IMR-90 (cell line): Measurements from ENCODE around the gene DHCR7. TPM values are rescaled to one million over a fixed set of nuclear protein-coding genes. Genes with fewer than 3 reads are reported as not detected.

Source experiments
- ATAC-seq: fragments of 200-7000 bp; cut with Tn5 transposase; 2 replicates; pipeline ENCODE4 v1.9.1; 2020; ENCODE audit warnings: low read depth, mild to moderate bottlenecking, moderate library complexity
- BruUV-seq: library from RNA; stranded (reverse); fragments of 400-500 nt; replicated peaks from 2 replicates; lab custom pipeline; 2021; lab: Mats Ljungman, UMichigan
- CTCF ChIA-PET: fragments of 300-600 bp; formaldehyde crosslinking; extraction: SDS; loops from one replicate; lab custom pipeline; 2021; ENCODE audit warnings: antibody characterized with exemption; lab: Yijun Ruan, JAX
- POLR2A ChIA-PET: fragments of 300-600 bp; sonication (Branson Sonifier 250); formaldehyde crosslinking; loops from one replicate; lab custom pipeline; 2022; ENCODE audit warnings: antibody characterized with exemption; ENCODE audit not compliant: unreplicated experiment; lab: Charles Lee
- DNase-seq: peaks from one replicate; pipeline ENCODE4 v3.0.0; 2013
- H2AFZ ChIP-seq: replicated peaks from 2 replicates; pipeline ENCODE3; 2013; ENCODE audit warnings: low read length, mild to moderate bottlenecking; ENCODE audit not compliant: poor library complexity
- H2AK5ac ChIP-seq: 2 replicates; pipeline ENCODE4 v1.6.1; 2013; ENCODE audit warnings: low read depth, low read length, inconsistent platforms
- H2AK9ac ChIP-seq: replicated peaks from 2 replicates; pipeline ENCODE3; 2013; ENCODE audit warnings: mild to moderate bottlenecking, low read depth, low read length, moderate library complexity; ENCODE audit not compliant: poor library complexity
- H2BK120ac ChIP-seq: 2 replicates; pipeline ENCODE4 v1.6.1; 2013; ENCODE audit warnings: low read depth, low read length, inconsistent platforms
- H2BK15ac ChIP-seq: 3 replicates; pipeline ENCODE4 v1.6.1; 2013; ENCODE audit warnings: low read depth, low read length, inconsistent platforms
- H2BK20ac ChIP-seq: 2 replicates; pipeline ENCODE4 v1.6.1; 2013; ENCODE audit warnings: low read depth, mild to moderate bottlenecking, inconsistent platforms, low read length, moderate library complexity
- H2BK5ac ChIP-seq: 2 replicates; pipeline ENCODE4 v1.6.1; 2013; ENCODE audit warnings: mild to moderate bottlenecking, low read depth, low read length, inconsistent platforms; ENCODE audit not compliant: poor library complexity, severe bottlenecking
- H3K14ac ChIP-seq: replicated peaks from 2 replicates; pipeline ENCODE4 v1.6.1; 2013; ENCODE audit warnings: low read depth, low read length, inconsistent platforms
- H3K18ac ChIP-seq: 2 replicates; pipeline ENCODE4 v1.6.1; 2013; ENCODE audit warnings: low read depth, low read length, control low read depth
- H3K23ac ChIP-seq: 2 replicates; pipeline ENCODE4 v1.6.1; 2013; ENCODE audit warnings: low read depth, low read length, inconsistent platforms
- H3K27ac ChIP-seq: 2 replicates; pipeline ENCODE4 v1.5.1; 2013; ENCODE audit warnings: mild to moderate bottlenecking, control low read depth, low read length; ENCODE audit not compliant: insufficient read depth
- H3K27me3 ChIP-seq: 2 replicates; pipeline ENCODE4 v1.6.1; 2013; ENCODE audit warnings: low read length; ENCODE audit not compliant: control insufficient read depth, insufficient read depth
- H3K36me3 ChIP-seq: 2 replicates; pipeline ENCODE4 v1.6.1; 2013; ENCODE audit warnings: low read length, mixed read lengths; ENCODE audit not compliant: control insufficient read depth, insufficient read depth
- H3K4ac ChIP-seq: 2 replicates; pipeline ENCODE4 v1.6.1; 2013; ENCODE audit warnings: low read depth, low read length, inconsistent platforms
- H3K4me1 ChIP-seq: 2 replicates; pipeline ENCODE4 v1.6.1; 2013; ENCODE audit warnings: low read length, mixed read lengths; ENCODE audit not compliant: control insufficient read depth, insufficient read depth
- H3K4me2 ChIP-seq: 2 replicates; pipeline ENCODE4 v1.6.1; 2013; ENCODE audit warnings: low read depth, mild to moderate bottlenecking, control low read depth, low read length, moderate library complexity
- H3K4me3 ChIP-seq: 2 replicates; pipeline ENCODE4 v1.5.1; 2013; ENCODE audit warnings: low read depth, mild to moderate bottlenecking, control low read depth, low read length, moderate library complexity; ENCODE audit not compliant: insufficient read depth
- H3K56ac ChIP-seq: 2 replicates; pipeline ENCODE4 v1.6.1; 2013; ENCODE audit warnings: low read length, inconsistent platforms; ENCODE audit not compliant: insufficient read depth; ENCODE audit errors: extremely low read depth
- H3K79me1 ChIP-seq, 2 experiments: 2 replicates each; pipeline ENCODE4 v1.6.1; 2013; ENCODE audit warnings: low read length in 2 of 2, inconsistent platforms in 1 of 2, low read depth in 1 of 2
- H3K9ac ChIP-seq: 2 replicates; pipeline ENCODE4 v1.6.1; 2013; ENCODE audit warnings: low read depth, low read length, control low read depth
- H3K9me1 ChIP-seq: 2 replicates; pipeline ENCODE4 v1.6.1; 2013; ENCODE audit warnings: low read length, inconsistent platforms; ENCODE audit not compliant: insufficient read depth
- H3K9me3 ChIP-seq: 2 replicates; pipeline ENCODE4 v1.6.1; 2013; ENCODE audit warnings: low read length; ENCODE audit not compliant: control insufficient read depth, insufficient read depth
- H4K20me1 ChIP-seq: 2 replicates; pipeline ENCODE4 v1.6.1; 2013; ENCODE audit warnings: low read length, inconsistent platforms; ENCODE audit not compliant: insufficient read depth
- H4K5ac ChIP-seq: 2 replicates; pipeline ENCODE4 v1.6.1; 2013; ENCODE audit warnings: mild to moderate bottlenecking, low read depth, low read length, control low read depth
- H4K8ac ChIP-seq, 2 experiments: 2 replicates each; pipeline ENCODE4 v1.6.1; 2013; ENCODE audit warnings: low read depth in 2 of 2, low read length in 2 of 2, control low read depth in 1 of 2, inconsistent platforms in 1 of 2
- H4K91ac ChIP-seq: 2 replicates; pipeline ENCODE4 v1.6.1; 2013; ENCODE audit warnings: low read depth, low read length, inconsistent platforms; ENCODE audit not compliant: insufficient read depth
- BHLHE40 ChIP-seq: fragments of 150-350 bp; IDR thresholded peaks from 2 replicates; pipeline ENCODE4 v1.6.1; 2016; ENCODE audit warnings: mild to moderate bottlenecking, low read depth, low read length
- CEBPB ChIP-seq: IDR thresholded peaks from 2 replicates; pipeline ENCODE4 v1.6.1; 2012; ENCODE audit warnings: low read depth, low read length, improper control_type of control experiment
- CHD1 ChIP-seq: IDR thresholded peaks from 2 replicates; pipeline ENCODE4 v1.6.1; 2012; ENCODE audit warnings: low read depth, low read length, improper control_type of control experiment
- ELK1 ChIP-seq: fragments of 150-350 bp; IDR thresholded peaks from 2 replicates; pipeline ENCODE4 v1.6.1; 2016; ENCODE audit warnings: low read depth, mild to moderate bottlenecking, low read length, moderate library complexity, borderline replicate concordance
- MAFK ChIP-seq: IDR thresholded peaks from 2 replicates; pipeline ENCODE4 v1.6.1; 2012; ENCODE audit warnings: low read depth, low read length, improper control_type of control experiment
- MAZ ChIP-seq: IDR thresholded peaks from 2 replicates; pipeline ENCODE4 v1.6.1; 2012; ENCODE audit warnings: low read depth, mild to moderate bottlenecking, low read length, improper control_type of control experiment, moderate library complexity, borderline replicate concordance
- MXI1 ChIP-seq: IDR thresholded peaks from 2 replicates; pipeline ENCODE4 v1.6.1; 2012; ENCODE audit warnings: low read depth, mild to moderate bottlenecking, low read length, moderate library complexity, borderline replicate concordance
- NFE2L2 ChIP-seq: fragments of 150-350 bp; IDR thresholded peaks from 2 replicates; pipeline ENCODE4 v1.6.1; 2016; ENCODE audit warnings: low read depth, mild to moderate bottlenecking, low read length
- RAD21 ChIP-seq: IDR thresholded peaks from 2 replicates; pipeline ENCODE4 v1.6.1; 2012; ENCODE audit warnings: low read length, improper control_type of control experiment
- RCOR1 ChIP-seq: IDR thresholded peaks from 2 replicates; pipeline ENCODE4 v1.6.1; 2012; ENCODE audit warnings: mild to moderate bottlenecking, low read length, improper control_type of control experiment; ENCODE audit not compliant: insufficient replicate concordance
- RFX5 ChIP-seq: IDR thresholded peaks from 2 replicates; pipeline ENCODE4 v1.8.0; 2012; ENCODE audit warnings: low read depth, mild to moderate bottlenecking, low read length, moderate library complexity
- SMC3 ChIP-seq: fragments of 150-350 bp; IDR thresholded peaks from 2 replicates; pipeline ENCODE4 v1.6.1; 2016; ENCODE audit warnings: low read depth, mild to moderate bottlenecking, antibody characterized with exemption, low read length, moderate library complexity
- WGBS, 2 experiments: methylation state at CpG; one replicate each; pipeline versions ENCODE4 v1.1.5 to v1.1.7; 2013; ENCODE audit warnings: missing lambda C conversion rate in 2 of 2; ENCODE audit not compliant: insufficient read length in 1 of 2; ENCODE audit errors: extremely low coverage in 2 of 2; 5-methylcytosine and 5-hydroxymethylcytosine counted together
- dilution Hi-C: fragments of 300-500 bp; cut with HindIII; formaldehyde crosslinking; loops from one replicate; pipeline ENCODE4 v1.14.3; 2018; ENCODE audit warnings: low sequenced_read_pairs; ENCODE audit not compliant: unreplicated experiment
- in situ Hi-C: fragments of 300-500 bp; cut with MboI; formaldehyde crosslinking; loops from 3 replicates; pipeline ENCODE4 v1.14.3; 2019; ENCODE audit warnings: low sequenced_read_pairs, inconsistent platforms, mixed read lengths
- intact Hi-C: fragments of 100-400 bp; cut with micrococcal nuclease; formaldehyde crosslinking; loops from 2 replicates; pipeline ENCODE4 v1.10.0; 2022
- polyA plus RNA-seq, 3 experiments: library from polyadenylated mRNA; depleted of rRNA; stranded (reverse); fragments of >200 nt; gene quantifications; 2 replicates each; pipeline ENCODE4 v1.2.3, GENCODE V29; 2012; ENCODE audit warnings: low replicate concordance in 1 of 3
- total RNA-seq: library from RNA; depleted of rRNA; stranded (reverse); fragments of >200 nt; gene quantifications from 2 replicates; pipeline ENCODE4 v1.2.3, GENCODE V29; 2012

DHCR7 gene
- total and polyA plus RNA-seq, 2 of the 4 experiments (the other 2 are of a cell fraction) = 22.0 to 43.3 TPM

GRCh38 chr11:71400216-71400615, 48.0 kb downstream of the DHCR7 start:
- TF ChIP-seq RAD21 (no peak), MAFK (no peak), CHD1 (no peak), NFE2L2 (no peak), BHLHE40 (no peak), CEBPB (no peak), SMC3 (no peak), MAZ (no peak), RFX5 (no peak), ELK1 (no peak), RCOR1 (no peak), MXI1 (no peak)
- no peaks in the 10 kb centered on the region for H3K79me1 ChIP-seq
- no peak overlapping the region for H2AK5ac ChIP-seq
- H3K9ac ChIP-seq = no peak overlapping the region
- H3K9me1 ChIP-seq = peaks cover 4% of the 10 kb centered on the region; the same call in 1 of the 2 replicates
- dilution Hi-C loops = no loop called here
- H3K23ac ChIP-seq = no peak overlapping the region
- no peak overlapping the region for H3K4me3 ChIP-seq
- no peak overlapping the region for H4K91ac ChIP-seq
- no peaks in the 10 kb centered on the region for H4K20me1 ChIP-seq
- no peak overlapping the region for H2AFZ ChIP-seq
- no peak overlapping the region for H2AK9ac ChIP-seq
- ATAC-seq (no peak), DNase-seq (no peak)
- H3K18ac ChIP-seq = no peak overlapping the region
- ChIA-PET CTCF (no interaction called here), POLR2A (no interaction called here)
- H3K9me3 ChIP-seq = no peaks in the 10 kb centered on the region; the same call in none of the 2 replicates
- no peaks in the 10 kb centered on the region for H3K36me3 ChIP-seq
- WGBS, 2 experiments = 60% methylated on average over 1 of the region's 9 CpGs; no CpG with 5 or more reads in 1 of the 2 experiments
- no peak overlapping the region for H2BK15ac ChIP-seq
- H2BK5ac ChIP-seq = no peak overlapping the region
- no peak overlapping the region for H2BK120ac ChIP-seq
- H4K5ac ChIP-seq = no peak overlapping the region
- no peak overlapping the region for H3K14ac ChIP-seq
- no peak overlapping the region for H3K4me2 ChIP-seq
- H3K56ac ChIP-seq = no peak overlapping the region
- no peak overlapping the region for H4K8ac ChIP-seq
- no peak overlapping the region for H3K27ac ChIP-seq
- no peak overlapping the region for H2BK20ac ChIP-seq
- peaks cover 21% of the 10 kb centered on the region for H3K27me3 ChIP-seq
- BruUV-seq = no TSS peak
- intact Hi-C loops = no loop called here
- in situ Hi-C loops = no loop called here
- no peaks in the 10 kb centered on the region for H3K4me1 ChIP-seq
- no peak overlapping the region for H3K4ac ChIP-seq
